Activated CD8-positive, alpha-beta memory T cell treated with anti-CD3 and anti-CD28 coated beads, Interleukin-2, amount 10 ng/mL, durations not matched to agents 7 days and 5 days (primary cell): ENCODE measurements around the gene PM20D1. TPM values are rescaled to one million over a fixed set of nuclear protein-coding genes. Genes with fewer than 3 reads are reported as not detected.

Experiments used
- ATAC-seq: fragments of 150-1000 bp; cut with Tn5 transposase; one replicate; pipeline ENCODE4 v1.10.0; 2021; ENCODE audit warnings: moderate library complexity
- CTCF ChIA-PET: fragments of 350-600 bp; sonication (Branson Sonifier 250); formaldehyde crosslinking; loops from one replicate; lab custom pipeline; 2021; ENCODE audit warnings: antibody characterized with exemption; lab: Charles Lee
- DNase-seq: peaks from one replicate; pipeline ENCODE4 v3.0.0-alpha.2; 2020
- H3K27ac Mint-ChIP-seq: one replicate; pipeline ENCODE4 v1.8.0; 2021; ENCODE audit warnings: mild to moderate bottlenecking, mixed read lengths
- H3K27me3 Mint-ChIP-seq: one replicate; pipeline ENCODE4 v1.8.0; 2021; ENCODE audit warnings: mixed read lengths
- H3K36me3 Mint-ChIP-seq: one replicate; pipeline ENCODE4 v1.8.0; 2021; ENCODE audit warnings: mild to moderate bottlenecking, mixed read lengths
- H3K4me1 Mint-ChIP-seq: one replicate; pipeline ENCODE4 v1.8.0; 2021; ENCODE audit warnings: mixed read lengths
- H3K4me3 Mint-ChIP-seq: one replicate; pipeline ENCODE4 v1.8.0; 2021; ENCODE audit warnings: mild to moderate bottlenecking, moderate library complexity, mixed read lengths
- H3K9me3 Mint-ChIP-seq: one replicate; pipeline ENCODE4 v1.8.0; 2022; ENCODE audit warnings: low read depth, mixed read lengths
- total RNA-seq, 2 experiments: library from RNA; stranded (reverse); gene quantifications; one replicate each; pipeline ENCODE4 v1.2.3, GENCODE V29; 2021

Gene PM20D1
- total RNA-seq, 2 experiments from 2014 or later, result 0.30 to 0.44 TPM

DNA sequence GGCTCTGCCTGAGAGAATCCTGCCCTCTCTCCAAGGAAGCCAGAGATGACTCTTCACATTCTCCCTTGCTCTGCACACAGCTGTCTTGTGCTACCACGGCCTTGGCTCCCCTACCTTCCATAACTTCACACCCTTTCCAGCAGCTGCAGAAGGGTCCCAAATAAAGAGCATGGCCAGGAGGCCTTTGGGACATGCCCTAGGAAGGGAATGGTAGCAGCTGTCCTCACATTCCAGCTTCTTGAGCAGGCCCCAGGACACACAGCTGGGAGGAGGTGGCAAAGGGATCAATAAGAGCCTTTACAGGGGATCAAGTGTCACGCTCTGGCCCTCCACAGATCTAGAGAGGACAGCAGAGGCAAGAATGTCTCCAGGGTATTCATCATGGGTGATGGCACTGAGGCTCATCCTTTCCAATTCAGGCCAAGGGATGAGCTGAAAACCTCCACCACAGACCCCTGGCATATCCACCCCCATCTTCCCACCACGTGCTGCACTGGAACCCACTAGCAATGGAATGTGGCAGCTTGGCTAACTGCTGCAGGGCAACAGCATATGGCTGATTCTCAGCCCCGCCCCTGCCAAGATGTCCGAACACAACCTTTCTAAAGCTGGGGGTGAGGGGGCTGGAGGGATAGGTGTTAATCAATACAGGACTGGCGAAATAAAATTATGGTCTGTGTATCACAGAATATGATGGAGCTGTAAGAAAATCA lies 56.8 kb downstream of the PM20D1 start:
- DNase-seq (no peak), ATAC-seq (no peak)
- no peaks in the 10 kb centered on the region for H3K27me3 Mint-ChIP-seq
- CTCF ChIA-PET, result interaction anchor here (0.7 to 10.7 kb wide), 8 partner anchors 12 to 674 kb away, joined by 3 to 128 read pairs (median 4); no protein-coding TSS in a partner anchor
- H3K36me3 Mint-ChIP-seq, result peaks cover 3% of the 10 kb centered on the region
- no peaks in the 10 kb centered on the region for H3K4me1 Mint-ChIP-seq
- no peaks in the 10 kb centered on the region for H3K9me3 Mint-ChIP-seq
- H3K4me3 Mint-ChIP-seq, result no peak overlapping the region
- no peak overlapping the region for H3K27ac Mint-ChIP-seq

DNA sequence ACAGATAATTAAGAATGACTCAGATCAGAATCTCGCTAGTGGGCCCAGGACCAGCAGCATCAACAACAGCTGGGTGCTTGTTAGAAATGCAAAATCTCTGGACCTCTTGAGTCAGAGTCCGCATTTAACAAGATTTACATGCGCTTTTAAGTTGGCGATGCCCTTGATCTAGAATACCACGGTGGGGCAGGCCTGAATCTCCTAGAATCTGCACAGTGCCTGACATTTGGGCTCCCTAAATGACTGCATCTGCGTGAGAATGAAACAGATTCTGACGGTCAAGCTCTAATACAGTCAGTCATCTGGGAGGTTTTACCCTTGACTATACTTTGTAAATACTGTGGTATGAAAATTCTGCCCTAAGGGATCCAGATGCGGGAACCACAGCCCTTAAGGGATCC lies 57.5 kb downstream of the PM20D1 start:
- Mint-ChIP-seq H3K4me3 (no peak overlapping the region), H3K36me3 (peaks cover 3% of the 10 kb centered on the region)

DNA sequence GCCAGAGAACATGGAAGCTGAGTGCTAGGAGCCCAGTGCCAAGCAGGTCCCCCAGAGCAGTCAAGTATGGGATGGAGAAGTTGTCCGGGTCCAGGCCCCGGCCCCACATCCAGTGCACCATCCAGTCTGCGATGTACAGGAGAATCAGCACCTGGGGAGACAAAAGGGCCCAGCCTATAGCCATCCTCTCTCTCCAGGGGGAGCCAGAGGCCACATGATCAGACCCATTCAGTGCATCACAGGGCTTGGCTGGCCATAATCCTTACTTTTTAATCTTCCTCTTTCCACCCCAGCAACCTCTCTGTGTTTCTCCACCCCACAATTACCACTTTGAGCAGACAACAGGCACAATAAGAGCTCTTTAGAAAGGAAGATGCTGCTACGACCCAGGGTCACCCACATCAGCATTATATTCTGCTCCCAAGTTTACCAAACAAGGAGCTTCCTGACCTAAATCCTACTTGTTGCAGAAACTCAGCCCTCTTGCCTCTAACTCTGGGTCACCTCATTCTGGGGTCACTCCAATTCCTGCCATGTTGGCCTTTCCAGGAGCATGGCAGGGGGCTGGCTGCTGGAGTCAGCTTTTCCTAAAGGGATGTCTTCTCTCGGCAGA lies 58.3 kb downstream of the PM20D1 start:
- ATAC-seq (peak; percentile 94), DNase-seq (peak; percentile 72)
- no peak overlapping the region for H3K4me3 Mint-ChIP-seq
- H3K4me1 Mint-ChIP-seq, result no peaks in the 10 kb centered on the region
- H3K27ac Mint-ChIP-seq, result no peak overlapping the region
- no peaks in the 10 kb centered on the region for H3K9me3 Mint-ChIP-seq
- CTCF ChIA-PET, result interaction anchor here (0.5 to 10.7 kb wide), 34 partner anchors 9 to 556 kb away, joined by 3 to 128 read pairs (median 4); partner anchors contain the start of gene RAB29
- H3K36me3 Mint-ChIP-seq, result peaks cover 3% of the 10 kb centered on the region
- no peaks in the 10 kb centered on the region for H3K27me3 Mint-ChIP-seq

More for the DNA sequence above, 57.5 kb downstream of the PM20D1 start:
- Mint-ChIP-seq H3K9me3 (no peaks in the 10 kb centered on the region), H3K4me1 (no peaks in the 10 kb centered on the region), H3K27ac (no peak overlapping the region), H3K27me3 (no peaks in the 10 kb centered on the region)
- DNase-seq (no peak), ATAC-seq (no peak)
- CTCF ChIA-PET, result interaction anchor here (0.7 to 10.7 kb wide), 20 partner anchors 10 to 201 kb away, joined by 3 to 128 read pairs (median 4); partner anchors contain the start of gene RAB29

DNA sequence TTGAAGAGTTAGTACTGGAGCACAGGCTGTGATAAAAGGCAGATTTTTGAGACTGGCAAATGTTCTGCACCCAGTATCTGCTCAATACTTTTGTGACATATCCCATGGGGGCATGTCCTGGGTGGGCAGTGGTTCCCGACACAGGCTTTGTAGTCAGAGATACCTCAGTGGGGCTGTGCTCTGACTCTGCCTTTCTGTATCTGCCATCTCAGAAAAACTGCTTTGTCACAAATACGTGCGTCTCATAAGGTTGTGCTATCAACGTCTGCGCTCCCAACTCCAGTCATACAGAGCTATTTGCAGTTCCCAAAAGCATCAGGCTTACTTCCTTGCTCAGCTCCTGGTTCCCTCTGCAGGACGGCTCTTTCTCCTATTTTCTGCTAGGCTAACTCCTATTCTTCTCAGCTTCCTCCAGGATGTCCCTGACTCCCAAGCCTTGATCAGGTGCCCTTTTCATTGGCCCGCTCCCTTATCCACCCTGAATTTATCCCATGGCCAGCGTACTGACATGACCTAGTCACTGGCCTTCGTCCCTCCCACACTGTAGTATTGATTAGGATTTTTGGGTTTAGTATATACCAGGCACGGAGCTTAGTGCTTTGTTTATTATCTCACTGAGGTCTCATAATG lies 62.5 kb downstream of the PM20D1 start:
- DNase-seq, result no peak
- Mint-ChIP-seq H3K4me1 (peaks cover 7% of the 10 kb centered on the region), H3K27ac (no peak overlapping the region), H3K9me3 (no peaks in the 10 kb centered on the region), H3K36me3 (no peaks in the 10 kb centered on the region), H3K27me3 (no peaks in the 10 kb centered on the region), H3K4me3 (no peak overlapping the region)
- no peak for ATAC-seq
- CTCF ChIA-PET, result interaction anchor here (10.7 kb wide), 1 partner anchor 191 kb away, joined by 128 read pairs; no protein-coding TSS in a partner anchor

DNA sequence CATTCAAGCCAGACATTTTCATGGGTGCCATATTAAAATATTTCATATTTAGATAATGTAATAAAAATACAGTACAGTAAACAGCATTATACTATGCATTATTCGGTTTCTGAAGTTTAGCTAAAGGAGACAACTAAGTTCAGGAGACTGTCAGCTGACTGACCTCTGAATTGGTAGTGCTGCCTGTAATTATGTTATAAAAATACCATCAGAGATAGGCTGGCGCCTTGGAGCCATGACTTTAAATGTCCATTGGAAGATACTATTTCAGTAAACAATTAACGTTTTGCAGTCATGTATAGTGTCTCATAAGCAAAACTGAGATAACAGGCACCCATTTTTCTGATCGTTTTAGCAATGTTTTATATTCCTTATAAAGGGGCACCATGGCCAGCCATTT lies 63.3 kb downstream of the PM20D1 start:
- H3K27me3 Mint-ChIP-seq, result no peaks in the 10 kb centered on the region
- H3K9me3 Mint-ChIP-seq, result no peaks in the 10 kb centered on the region
- DNase-seq, result no peak
- no peaks in the 10 kb centered on the region for H3K36me3 Mint-ChIP-seq
- H3K4me1 Mint-ChIP-seq, result peaks cover 10% of the 10 kb centered on the region
- H3K27ac Mint-ChIP-seq, result no peak overlapping the region
- no peak for ATAC-seq
- CTCF ChIA-PET, result interaction anchor here (2.1 to 10.7 kb wide), 2 partner anchors 191 to 195 kb away, joined by 5 to 128 read pairs; no protein-coding TSS in a partner anchor
- no peak overlapping the region for H3K4me3 Mint-ChIP-seq

DNA sequence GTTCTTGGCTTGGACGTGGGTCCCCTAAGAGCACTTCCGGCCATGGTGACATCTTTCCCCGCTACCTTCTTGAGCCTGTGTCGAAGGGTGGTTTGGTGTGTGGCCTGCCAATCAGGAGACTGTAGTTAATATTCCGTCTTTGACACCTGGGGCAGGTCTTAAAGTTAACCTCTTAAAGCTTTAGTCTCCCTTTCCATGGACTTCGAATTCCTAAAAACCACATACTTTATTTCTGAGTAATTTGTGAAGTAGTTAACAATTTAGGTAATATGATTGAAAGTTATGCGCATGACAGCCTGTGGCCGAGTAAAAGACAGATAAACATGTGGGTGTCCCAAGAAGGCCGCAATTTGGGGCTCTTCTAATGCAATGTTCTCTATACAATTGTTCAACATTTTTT lies 64.5 kb downstream of the PM20D1 start:
- H3K4me3 Mint-ChIP-seq, result no peak overlapping the region
- ATAC-seq, result no peak
- H3K9me3 Mint-ChIP-seq, result no peaks in the 10 kb centered on the region
- no peaks in the 10 kb centered on the region for H3K36me3 Mint-ChIP-seq
- no peak overlapping the region for H3K27ac Mint-ChIP-seq
- H3K27me3 Mint-ChIP-seq, result no peaks in the 10 kb centered on the region
- CTCF ChIA-PET, result interaction anchor here (0.7 to 2.5 kb wide), 6 partner anchors 11 to 304 kb away, joined by 3 to 11 read pairs (median 4); no protein-coding TSS in a partner anchor
- H3K4me1 Mint-ChIP-seq, result peaks cover 13% of the 10 kb centered on the region
- DNase-seq, result no peak

DNA sequence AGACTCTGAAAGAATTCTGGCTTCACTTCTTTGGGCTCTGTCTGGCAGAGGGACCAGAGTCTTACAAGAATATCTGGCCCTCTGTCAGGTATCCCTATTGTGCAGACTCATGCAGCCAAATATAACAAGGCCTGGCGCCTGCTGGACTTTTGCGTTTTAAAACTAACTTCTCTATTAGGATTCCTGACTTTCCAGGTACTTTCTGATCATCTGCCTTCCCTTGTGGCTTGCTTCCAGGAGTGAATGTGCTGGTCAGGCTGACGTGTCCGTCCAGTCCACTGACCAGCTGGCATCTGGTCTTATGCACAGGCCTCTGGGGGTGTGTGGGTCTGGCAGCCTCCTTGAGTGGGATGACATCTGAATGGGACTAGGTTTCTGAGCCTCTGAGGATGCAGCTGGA lies 66.0 kb downstream of the PM20D1 start:
- H3K9me3 Mint-ChIP-seq, result no peaks in the 10 kb centered on the region
- CTCF ChIA-PET, result interaction anchor here (0.7 to 2.5 kb wide), 2 partner anchors 72 to 125 kb away, joined by 3 to 11 read pairs; no protein-coding TSS in a partner anchor
- no peak overlapping the region for H3K4me3 Mint-ChIP-seq
- no peak for DNase-seq
- peaks cover 13% of the 10 kb centered on the region for H3K4me1 Mint-ChIP-seq
- H3K27ac Mint-ChIP-seq, result no peak overlapping the region
- H3K27me3 Mint-ChIP-seq, result no peaks in the 10 kb centered on the region
- H3K36me3 Mint-ChIP-seq, result no peaks in the 10 kb centered on the region
- ATAC-seq, result no peak

DNA sequence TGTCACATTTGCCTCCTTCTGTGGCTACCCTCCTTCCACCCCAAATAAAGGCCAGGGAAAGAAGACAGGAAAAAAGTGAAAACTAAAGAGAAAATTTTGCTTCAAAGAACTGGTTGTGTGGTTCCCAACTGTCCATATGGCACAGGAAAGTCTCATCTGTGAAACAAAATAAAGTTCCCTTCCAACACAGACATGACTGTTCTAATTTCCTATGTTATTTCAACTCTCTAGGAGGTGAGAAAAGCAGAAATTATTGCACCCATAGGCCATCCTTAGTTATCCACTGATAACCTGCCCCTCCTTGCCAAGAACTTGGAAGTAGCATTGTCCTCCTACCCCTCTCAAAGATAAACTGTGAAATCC lies 66.5 kb downstream of the PM20D1 start:
- H3K4me3 Mint-ChIP-seq, result no peak overlapping the region
- CTCF ChIA-PET, result interaction anchor here (1.1 to 1.8 kb wide), 3 partner anchors 28 to 123 kb away, joined by 4 to 8 read pairs (median 5); no protein-coding TSS in a partner anchor
- no peaks in the 10 kb centered on the region for H3K27me3 Mint-ChIP-seq
- no peak overlapping the region for H3K27ac Mint-ChIP-seq
- no peaks in the 10 kb centered on the region for H3K9me3 Mint-ChIP-seq
- peaks cover 13% of the 10 kb centered on the region for H3K4me1 Mint-ChIP-seq
- H3K36me3 Mint-ChIP-seq, result no peaks in the 10 kb centered on the region
- DNase-seq (no peak), ATAC-seq (no peak)

DNA sequence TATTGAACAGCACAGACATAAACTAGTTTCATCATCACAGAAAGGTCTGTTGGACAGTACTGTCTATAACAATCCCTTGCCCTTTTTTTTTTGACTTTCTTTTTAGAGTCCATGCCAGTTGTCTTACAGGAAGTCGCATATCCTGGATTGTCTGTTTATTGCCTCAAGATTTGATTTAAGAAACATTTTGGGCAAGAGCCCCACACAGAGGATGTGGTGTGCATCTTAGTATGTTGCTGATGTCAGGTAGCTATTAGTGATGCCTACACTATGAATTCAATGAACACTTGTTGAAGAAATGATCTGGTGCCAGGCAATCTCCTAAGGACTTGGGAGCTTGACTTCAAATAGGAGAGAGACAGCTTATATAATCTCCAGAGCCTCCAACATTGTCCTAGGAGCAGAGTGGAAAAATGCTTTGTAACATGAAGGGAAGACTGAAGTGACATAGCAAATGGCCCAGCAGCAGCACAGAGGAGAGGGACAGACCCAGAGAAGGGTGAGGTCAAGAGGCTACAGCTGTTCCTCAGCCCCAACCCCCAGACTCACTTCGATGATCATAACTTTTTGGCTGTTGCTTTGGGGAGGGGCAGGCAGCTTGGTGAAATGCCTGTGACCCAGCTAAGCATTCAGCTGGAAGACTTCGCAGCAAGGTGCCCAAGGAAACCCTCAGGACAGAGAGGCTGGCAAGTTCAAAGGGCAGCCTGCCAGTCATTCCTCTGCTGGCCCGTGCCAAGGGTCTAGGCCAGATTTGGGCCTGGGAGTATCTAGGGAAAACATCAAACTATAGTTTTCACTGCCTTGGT lies 67.1 kb downstream of the PM20D1 start:
- no peaks in the 10 kb centered on the region for H3K36me3 Mint-ChIP-seq
- no peaks in the 10 kb centered on the region for H3K9me3 Mint-ChIP-seq
- H3K27ac Mint-ChIP-seq, result peak overlapping the region; percentile 56
- DNase-seq, result peak; percentile 50
- H3K4me1 Mint-ChIP-seq, result peaks cover 13% of the 10 kb centered on the region
- no peaks in the 10 kb centered on the region for H3K27me3 Mint-ChIP-seq
- no peak overlapping the region for H3K4me3 Mint-ChIP-seq
- CTCF ChIA-PET, result interaction anchor here (0.6 to 3.6 kb wide), 27 partner anchors 9 to 194 kb away, joined by 3 to 47 read pairs (median 4); no protein-coding TSS in a partner anchor
- peak; percentile 76 for ATAC-seq

DNA sequence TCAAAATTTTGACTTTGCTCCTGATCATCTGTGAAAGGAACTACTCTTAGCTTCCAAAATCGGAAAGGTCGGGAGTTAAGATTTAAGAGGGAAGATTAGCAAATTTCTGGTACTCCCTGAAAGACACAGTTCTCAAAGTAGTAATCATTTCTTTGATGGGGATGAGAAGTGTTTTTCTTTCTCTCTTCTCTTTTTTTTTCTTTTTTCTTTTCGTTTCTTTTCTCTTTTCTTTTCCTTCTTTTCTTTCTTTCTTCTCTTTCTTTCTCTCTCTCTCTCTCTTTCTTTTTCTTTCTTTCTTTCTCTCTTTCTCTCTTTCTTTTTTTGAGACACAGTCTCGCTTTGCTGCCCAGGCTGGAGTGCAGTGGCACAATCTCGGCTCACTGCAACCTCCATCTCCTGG lies 69.6 kb downstream of the PM20D1 start:
- ATAC-seq, result no peak
- Mint-ChIP-seq H3K9me3 (no peaks in the 10 kb centered on the region), H3K4me1 (peaks cover 26% of the 10 kb centered on the region), H3K36me3 (peaks cover under 1% of the 10 kb centered on the region), H3K27ac (no peak overlapping the region), H3K4me3 (no peak overlapping the region), H3K27me3 (no peaks in the 10 kb centered on the region)
- DNase-seq, result no peak
- CTCF ChIA-PET, result interaction anchor here (0.6 to 3.6 kb wide), 2 partner anchors 122 to 197 kb away, joined by 3 to 47 read pairs; no protein-coding TSS in a partner anchor
